GM18867 (cell line): ENCODE results near the gene CFAP300.

Experiments used
- ATAC-seq: cut with Tn5 transposase; IDR thresholded peaks from one replicate; pipeline ENCODE4 v1.9.1; 2021; ENCODE audit warnings: mild to moderate bottlenecking, moderate library complexity; ENCODE audit not compliant: unreplicated experiment

Gene CFAP300

GRCh38 chr11:102119997-102120396 is 72.8 kb downstream of the CFAP300 start:
- no peak for ATAC-seq

- ATAC-seq, result no peak
Measured at GRCh38 chr11:102120437-102120973, 73.3 kb downstream of the CFAP300 start.

GRCh38 chr11:102121329-102121728 is 74.1 kb downstream of the CFAP300 start:
- no peak for ATAC-seq
